ENCODE data around the gene ACOT12. TPM values are rescaled to one million over a fixed set of nuclear protein-coding genes. Genes with fewer than 3 reads are reported as not detected.

Gene ACOT12
- total and polyA plus RNA-seq, 2 of the 13 experiments (the other 11 are each of a cell fraction or from before 2014, with no cell fraction given): not detected

- TF ChIP-seq ZNF503 (CRISPR knock-in tag; IDR thresholded peaks at IDR 0.05) (no peak), MTF2 (CRISPR knock-in tag; IDR thresholded peaks at IDR 0.05; ENCODE audit: borderline replicate concordance) (no peak), ARID4A (CRISPR knock-in tag; IDR thresholded peaks at IDR 0.05; ENCODE audit: borderline replicate concordance) (no peak; the same call in 1 of the 2 replicates), CBX5 (CRISPR knock-in tag; IDR thresholded peaks at IDR 0.05; ENCODE audit: borderline replicate concordance) (no peak), ZNF775 (CRISPR knock-in tag; IDR thresholded peaks at IDR 0.05; ENCODE audit: borderline replicate concordance) (no peak), HMG20A (CRISPR knock-in tag; IDR thresholded peaks at IDR 0.05; ENCODE audit: borderline replicate concordance) (peak; percentile 83; the same call in 1 of the 2 replicates), ZNF292 (CRISPR knock-in tag; IDR thresholded peaks at IDR 0.05; ENCODE audit: borderline replicate concordance, low read depth) (no peak), NONO (IDR thresholded peaks at IDR 0.05) (no peak), NONO (CRISPR knock-in tag; conservative IDR thresholded peaks at IDR 0.05) (no peak), DMAP1 (CRISPR knock-in tag; IDR thresholded peaks at IDR 0.05) (no peak), ZNF615 (CRISPR knock-in tag; IDR thresholded peaks at IDR 0.05; ENCODE audit: borderline replicate concordance) (no peak), HNF4G (IDR thresholded peaks at IDR 0.05; ENCODE audit: borderline replicate concordance, low read depth, low read length) (0 out of 2 replicates have a peak, but pooled peaks have one; percentile 9), HNF4G (CRISPR knock-in tag; IDR thresholded peaks at IDR 0.05; ENCODE audit: borderline replicate concordance, low read depth) (no peak), ZNF318 (CRISPR knock-in tag; IDR thresholded peaks at IDR 0.05) (no peak), NR2F1 (CRISPR knock-in tag; IDR thresholded peaks at IDR 0.05) (peak; percentile 71 to 73), ERF (CRISPR knock-in tag; IDR thresholded peaks at IDR 0.05) (no peak), IKZF1 (IDR thresholded peaks at IDR 0.05) (no peak)
These were observed 28.7 kb upstream of the ACOT12 start (continued) for GRCh38 chr5:81422671-81423070.
